Stimulated activated naive B cell treated with anti-CD40 and anti-IgM and Interleukin-4, amounts not matched to agents 10 μg/mL and 1 μg/mL and 100 μg/mL, for 72 hours (primary cell): ENCODE results near the gene CYP2A13.
A peak's percentile ranks its signal among the peaks of the same experiment; 100 is the strongest.
"Not testable (repeated sequence)": the region's sequence is repeated elsewhere in the genome, so short reads cannot be mapped to it uniquely, and the experiment has no call there.

ENCODE experiments used
- ATAC-seq, 2 donors: fragments of 150-1000 bp; cut with Tn5 transposase; replicated peaks; 2 replicates each; pipeline ENCODE4 v1.10.0; 2021; ENCODE audit warnings: moderate library complexity in 1 of 2
- DNase-seq: peaks from one replicate; pipeline ENCODE4 v3.0.0; 2021
- H3K27ac Mint-ChIP-seq: one replicate; pipeline ENCODE4 v1.8.0; 2022; ENCODE audit warnings: mild to moderate bottlenecking, mixed read lengths
- H3K27me3 Mint-ChIP-seq, 2 donors: one replicate each; pipeline ENCODE4 v1.8.0; 2022; ENCODE audit warnings: mixed read lengths in 2 of 2
- H3K36me3 Mint-ChIP-seq, 2 donors: one replicate each; pipeline ENCODE4 v1.8.0; 2022; ENCODE audit warnings: mixed read lengths in 2 of 2, mild to moderate bottlenecking in 1 of 2
- H3K4me1 Mint-ChIP-seq, 2 donors: one replicate each; pipeline ENCODE4 v1.8.0; 2022; ENCODE audit warnings: mixed read lengths in 2 of 2, mild to moderate bottlenecking in 1 of 2
- H3K4me3 Mint-ChIP-seq, 2 donors: one replicate each; pipeline ENCODE4 v1.8.0; 2022; ENCODE audit warnings: mild to moderate bottlenecking in 2 of 2, mixed read lengths in 2 of 2, moderate library complexity in 1 of 2
- H3K9me3 Mint-ChIP-seq, 2 donors: one replicate each; pipeline ENCODE4 v1.8.0; 2022; ENCODE audit warnings: mixed read lengths in 2 of 2, mild to moderate bottlenecking in 1 of 2

Gene CYP2A13

GRCh38 chr19:41127801-41128300 lies 39.6 kb downstream of the CYP2A13 start:
- H3K27ac Mint-ChIP-seq, H3K9me3 Mint-ChIP-seq, H3K36me3 Mint-ChIP-seq: not testable (repeated sequence)
- DNase-seq (peak; percentile 72), ATAC-seq (peak; percentile 96 to 98)
- H3K4me3 Mint-ChIP-seq: peak overlapping the region; percentile 47 to 64
- peaks cover 33 to 48% of the 10 kb centered on the region in 2 donors for H3K27me3 Mint-ChIP-seq
- H3K4me1 Mint-ChIP-seq: peaks cover 9 to 11% of the 10 kb centered on the region in 2 donors

- DNase-seq (no peak), ATAC-seq (no peak)
- Mint-ChIP-seq H3K9me3 (no peaks in the 10 kb centered on the region), H3K27me3 (peaks cover 38 to 55% of the 10 kb centered on the region in 2 donors), H3K36me3 (no peaks in the 10 kb centered on the region), H3K27ac (no peak overlapping the region), H3K4me3 (no peak overlapping the region), H3K4me1 (peaks cover 9 to 11% of the 10 kb centered on the region in 2 donors)
Observed at GRCh38 chr19:41128692-41129091, 40.4 kb downstream of the CYP2A13 start.

GRCh38 chr19:41131186-41131585 lies 42.9 kb downstream of the CYP2A13 start:
- ATAC-seq (no peak), DNase-seq (no peak)
- no peaks in the 10 kb centered on the region for H3K9me3 Mint-ChIP-seq
- H3K4me1 Mint-ChIP-seq: peaks cover 11% of the 10 kb centered on the region in 2 donors
- no peak overlapping the region for H3K27ac Mint-ChIP-seq
- peaks cover 47 to 63% of the 10 kb centered on the region in 2 donors for H3K27me3 Mint-ChIP-seq
- no peak overlapping the region for H3K4me3 Mint-ChIP-seq
- H3K36me3 Mint-ChIP-seq: no peaks in the 10 kb centered on the region

GRCh38 chr19:41133260-41133659 lies 45.0 kb downstream of the CYP2A13 start:
- DNase-seq (no peak), ATAC-seq (no peak)
- peaks cover 48 to 74% of the 10 kb centered on the region in 2 donors for H3K27me3 Mint-ChIP-seq

GRCh38 chr19:41134616-41135015 lies 46.4 kb downstream of the CYP2A13 start:
- Mint-ChIP-seq H3K36me3 (no peaks in the 10 kb centered on the region), H3K4me1 (peaks cover 0 to 6% of the 10 kb centered on the region in 2 donors), H3K27ac (no peak overlapping the region), H3K9me3 (no peaks in the 10 kb centered on the region), H3K27me3 (peaks cover 50 to 70% of the 10 kb centered on the region in 2 donors), H3K4me3 (peak overlapping the region; percentile 74 to 90)
- ATAC-seq (no peak), DNase-seq (no peak)

More at GRCh38 chr19:41133260-41133659, 45.0 kb downstream of the CYP2A13 start:
- Mint-ChIP-seq H3K9me3 (no peaks in the 10 kb centered on the region), H3K27ac (no peak overlapping the region), H3K4me3 (no peak overlapping the region), H3K36me3 (no peaks in the 10 kb centered on the region), H3K4me1 (peaks cover 2 to 6% of the 10 kb centered on the region in 2 donors)

GRCh38 chr19:41135390-41136384 lies 47.4 kb downstream of the CYP2A13 start:
- Mint-ChIP-seq H3K4me3 (peak overlapping the region; percentile 86 to 90), H3K27ac (peak overlapping the region; percentile 89), H3K27me3 (peaks cover 45 to 64% of the 10 kb centered on the region in 2 donors)
- DNase-seq (peak; percentile 48), ATAC-seq (peak; percentile 98)
- not testable (repeated sequence) for H3K4me1 Mint-ChIP-seq, H3K36me3 Mint-ChIP-seq, H3K9me3 Mint-ChIP-seq

GRCh38 chr19:41136636-41137455 lies 48.6 kb downstream of the CYP2A13 start:
- Mint-ChIP-seq H3K9me3 (no peaks in the 10 kb centered on the region), H3K27me3 (peaks cover 35 to 56% of the 10 kb centered on the region in 2 donors), H3K4me3 (peak overlapping the region in 1 of 2 donors; percentile 90), H3K27ac (no peak overlapping the region), H3K36me3 (peaks cover 0 to 2% of the 10 kb centered on the region in 2 donors), H3K4me1 (peaks cover 0 to 6% of the 10 kb centered on the region in 2 donors)
- DNase-seq (no peak), ATAC-seq (no peak)

GRCh38 chr19:41144403-41144802 lies 56.2 kb downstream of the CYP2A13 start:
- Mint-ChIP-seq H3K27ac (no peak overlapping the region), H3K27me3 (peaks cover 10 to 25% of the 10 kb centered on the region in 2 donors), H3K36me3 (peaks cover 0 to 2% of the 10 kb centered on the region in 2 donors), H3K9me3 (no peaks in the 10 kb centered on the region), H3K4me1 (no peaks in the 10 kb centered on the region), H3K4me3 (no peak overlapping the region)
- DNase-seq (peak; percentile 61), ATAC-seq (peak; percentile 93)
